Caco-2 (cell line): ENCODE measurements around the gene CTSS. TPM values are rescaled to one million over a fixed set of nuclear protein-coding genes. Genes with fewer than 3 reads are reported as not detected.

Experiments
- BruUV-seq: library from RNA; stranded (reverse); fragments of 400-500 nt; replicated peaks from 2 replicates; lab custom pipeline; 2021; lab: Mats Ljungman, UMichigan
- CTCF ChIA-PET: fragments of 300-600 bp; sonication (Branson Sonifier 250); formaldehyde crosslinking; loops from one replicate; lab custom pipeline; 2022; ENCODE audit warnings: antibody characterized with exemption; lab: Charles Lee
- POLR2A ChIA-PET: fragments of 300-600 bp; sonication (Branson Sonifier 250); formaldehyde crosslinking; loops from one replicate; lab custom pipeline; 2022; ENCODE audit warnings: antibody characterized with exemption; lab: Charles Lee
- DNase-seq, 2 experiments: peaks; one replicate each; pipeline versions ENCODE4 v3.0.0 to v3.0.0-alpha.2; 2020 to 2022
- H3K27me3 ChIP-seq: replicated peaks from 2 replicates; pipeline ENCODE4 v1.6.0; 2011; ENCODE audit warnings: low read length; ENCODE audit not compliant: control insufficient read depth, insufficient read depth
- H3K36me3 ChIP-seq: 2 replicates; pipeline ENCODE4 v1.5.1; 2011; ENCODE audit warnings: low read length; ENCODE audit not compliant: control insufficient read depth, insufficient read depth
- H3K4me1 ChIP-seq: fragments of 250-450 bp; sonication (Bioruptor Pico); 2 replicates; pipeline ENCODE4 v1.5.1; 2020; ENCODE audit warnings: mild to moderate bottlenecking
- H3K4me3 ChIP-seq: 2 replicates; pipeline ENCODE4 v1.5.1; 2011; ENCODE audit warnings: low read depth, mild to moderate bottlenecking, control low read depth, low read length
- H3K9me3 ChIP-seq: fragments of 250-450 bp; sonication (Bioruptor Pico); 2 replicates; pipeline ENCODE4 v1.5.1; 2020; ENCODE audit warnings: mild to moderate bottlenecking, moderate library complexity
- H3K27ac Mint-ChIP-seq: one replicate; pipeline ENCODE4 v1.8.0; 2022; ENCODE audit warnings: mixed read lengths; ENCODE audit not compliant: unreplicated experiment
- H3K27me3 Mint-ChIP-seq: one replicate; pipeline ENCODE4 v1.8.0; 2022; ENCODE audit warnings: mixed read lengths; ENCODE audit not compliant: insufficient read depth, unreplicated experiment
- H3K36me3 Mint-ChIP-seq: one replicate; pipeline ENCODE4 v1.8.0; 2022; ENCODE audit warnings: mild to moderate bottlenecking, mixed read lengths; ENCODE audit not compliant: insufficient read depth, unreplicated experiment
- H3K4me1 Mint-ChIP-seq: one replicate; pipeline ENCODE4 v1.8.0; 2022; ENCODE audit warnings: low read depth, mixed read lengths; ENCODE audit not compliant: unreplicated experiment
- H3K4me3 Mint-ChIP-seq: one replicate; pipeline ENCODE4 v1.8.0; 2022; ENCODE audit warnings: mild to moderate bottlenecking, moderate library complexity, mixed read lengths; ENCODE audit not compliant: unreplicated experiment
- H3K9me3 Mint-ChIP-seq: one replicate; pipeline ENCODE4 v1.8.0; 2022; ENCODE audit warnings: mixed read lengths; ENCODE audit not compliant: unreplicated experiment
- intact Hi-C: fragments of 100-400 bp; cut with micrococcal nuclease; formaldehyde crosslinking; loops from one replicate; pipeline ENCODE4 v1.10.0; 2022; ENCODE audit not compliant: unreplicated experiment
- total RNA-seq: library from RNA; stranded (reverse); gene quantifications from 2 replicates; pipeline ENCODE4 v1.2.3, GENCODE V29; 2022
- TF ChIP-seq, protein P1 (sequence below), 2 experiments: fragments of 200-600 bp in 1 of 2; IDR thresholded peaks; 1 replicate in 1 of 2; 2 replicates in 1 of 2; pipeline versions ENCODE4 v1.5.1 to v1.8.0; 2011 to 2022; ENCODE audit warnings: antibody characterized with exemption in 1 of 2, control low read depth in 1 of 2, inconsistent platforms in 1 of 2, low read depth in 1 of 2, low read length in 1 of 2, mild to moderate bottlenecking in 1 of 2, moderate library complexity in 1 of 2; ENCODE audit not compliant: insufficient read depth in 1 of 2, severe bottlenecking in 1 of 2, unreplicated experiment in 1 of 2

CTSS gene
- total RNA-seq, 1 experiment from 2014 or later, result 0.84 TPM

GRCh38 chr1:150789396-150789795 lies 23.8 kb upstream of the CTSS start:
- H3K27me3 Mint-ChIP-seq, result no peaks in the 10 kb centered on the region
- ChIA-PET CTCF (no interaction called here), POLR2A (no interaction called here)
- no TSS peak for BruUV-seq
- intact Hi-C loops, result no loop called here
- DNase-seq, result no peak
- H3K27ac Mint-ChIP-seq, result no peak overlapping the region
- no peaks in the 10 kb centered on the region for H3K36me3 Mint-ChIP-seq
- Histone ChIP-seq H3K27me3 (no peaks in the 10 kb centered on the region), H3K36me3 (no peaks in the 10 kb centered on the region), H3K4me3 (no peak overlapping the region), H3K9me3 (no peaks in the 10 kb centered on the region), H3K4me1 (no peaks in the 10 kb centered on the region)
- H3K9me3 Mint-ChIP-seq, result no peaks in the 10 kb centered on the region
- H3K4me1 Mint-ChIP-seq, result peaks cover 6% of the 10 kb centered on the region
- H3K4me3 Mint-ChIP-seq, result no peak overlapping the region
- TF ChIP-seq, protein P1, sequence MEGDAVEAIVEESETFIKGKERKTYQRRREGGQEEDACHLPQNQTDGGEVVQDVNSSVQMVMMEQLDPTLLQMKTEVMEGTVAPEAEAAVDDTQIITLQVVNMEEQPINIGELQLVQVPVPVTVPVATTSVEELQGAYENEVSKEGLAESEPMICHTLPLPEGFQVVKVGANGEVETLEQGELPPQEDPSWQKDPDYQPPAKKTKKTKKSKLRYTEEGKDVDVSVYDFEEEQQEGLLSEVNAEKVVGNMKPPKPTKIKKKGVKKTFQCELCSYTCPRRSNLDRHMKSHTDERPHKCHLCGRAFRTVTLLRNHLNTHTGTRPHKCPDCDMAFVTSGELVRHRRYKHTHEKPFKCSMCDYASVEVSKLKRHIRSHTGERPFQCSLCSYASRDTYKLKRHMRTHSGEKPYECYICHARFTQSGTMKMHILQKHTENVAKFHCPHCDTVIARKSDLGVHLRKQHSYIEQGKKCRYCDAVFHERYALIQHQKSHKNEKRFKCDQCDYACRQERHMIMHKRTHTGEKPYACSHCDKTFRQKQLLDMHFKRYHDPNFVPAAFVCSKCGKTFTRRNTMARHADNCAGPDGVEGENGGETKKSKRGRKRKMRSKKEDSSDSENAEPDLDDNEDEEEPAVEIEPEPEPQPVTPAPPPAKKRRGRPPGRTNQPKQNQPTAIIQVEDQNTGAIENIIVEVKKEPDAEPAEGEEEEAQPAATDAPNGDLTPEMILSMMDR (IDR thresholded peaks at IDR 0.05; ENCODE audit: insufficient read depth in 1 of 2, low read depth in 1 of 2, low read length in 1 of 2, severe bottlenecking in 1 of 2, unreplicated experiment in 1 of 2), result no peak

GRCh38 chr1:150788946-150789345 lies 23.4 kb upstream of the CTSS start:
- CTCF ChIA-PET, result no interaction called here
- Histone ChIP-seq H3K27me3 (no peaks in the 10 kb centered on the region), H3K4me3 (no peak overlapping the region), H3K4me1 (no peaks in the 10 kb centered on the region), H3K36me3 (no peaks in the 10 kb centered on the region), H3K9me3 (no peaks in the 10 kb centered on the region)
- no peak for DNase-seq
- no peak overlapping the region for H3K4me3 Mint-ChIP-seq
- no peaks in the 10 kb centered on the region for H3K36me3 Mint-ChIP-seq
- BruUV-seq, result no TSS peak
- TF ChIP-seq, protein P1 (IDR thresholded peaks at IDR 0.05; ENCODE audit: insufficient read depth in 1 of 2, low read depth in 1 of 2, low read length in 1 of 2, severe bottlenecking in 1 of 2, unreplicated experiment in 1 of 2), result no peak
- no peak overlapping the region for H3K27ac Mint-ChIP-seq
- H3K9me3 Mint-ChIP-seq, result no peaks in the 10 kb centered on the region
- peaks cover 6% of the 10 kb centered on the region for H3K4me1 Mint-ChIP-seq
- POLR2A ChIA-PET, result no interaction called here
- intact Hi-C loops, result no loop called here
- H3K27me3 Mint-ChIP-seq, result no peaks in the 10 kb centered on the region

GRCh38 chr1:150787455-150787854 lies 21.9 kb upstream of the CTSS start:
- Histone ChIP-seq H3K36me3 (no peaks in the 10 kb centered on the region), H3K4me3 (no peak overlapping the region), H3K27me3 (no peaks in the 10 kb centered on the region), H3K4me1 (no peaks in the 10 kb centered on the region), H3K9me3 (no peaks in the 10 kb centered on the region)
- Mint-ChIP-seq H3K4me3 (no peak overlapping the region), H3K9me3 (no peaks in the 10 kb centered on the region), H3K27me3 (no peaks in the 10 kb centered on the region), H3K36me3 (no peaks in the 10 kb centered on the region), H3K4me1 (peaks cover 6% of the 10 kb centered on the region), H3K27ac (no peak overlapping the region)
- POLR2A ChIA-PET, result no interaction called here
- CTCF ChIA-PET, result no interaction called here
- intact Hi-C loops, result no loop called here
- TF ChIP-seq, protein P1 (IDR thresholded peaks at IDR 0.05; ENCODE audit: insufficient read depth in 1 of 2, low read depth in 1 of 2, low read length in 1 of 2, severe bottlenecking in 1 of 2, unreplicated experiment in 1 of 2), result no peak
- DNase-seq, result no peak
- no TSS peak for BruUV-seq
